Measurements from ENCODE around the gene ZBTB16. TPM values are rescaled to one million over a fixed set of nuclear protein-coding genes. Genes with fewer than 3 reads are reported as not detected.
A peak's percentile ranks its signal among the peaks of the same experiment; 100 is the strongest.

ZBTB16 gene
- total and polyA plus RNA-seq, 8 donors = 7.9 to 318 (median 55.3) TPM

GRCh38 chr11:114161486-114162250 lies 102.2 kb downstream of the ZBTB16 start:
- no peak overlapping the region for H3K4me3 ChIP-seq
- peaks cover 87 to 100% (median 94%) of the 10 kb centered on the region in 4 donors for H3K4me1 ChIP-seq
- WGBS, 5 donors = 79 to 93% (median 85%) methylated on average over 9 of the region's 9 CpGs
- TF ChIP-seq POLR2A (IDR thresholded peaks at IDR 0.05) (no peak), EP300 (IDR thresholded peaks at IDR 0.05) (no peak), POLR2AphosphoS5 (IDR thresholded peaks at IDR 0.05) (no peak), CTCF (IDR thresholded peaks at IDR 0.05) (no peak)
- H3K9me3 ChIP-seq = no peaks in the 10 kb centered on the region
- intact Hi-C loops (cut with DNase I; ENCODE audit: low total_unique reads) = no loop called here
- H3K27me3 ChIP-seq = no peaks in the 10 kb centered on the region
- DNase-seq = no peak
- H3K27ac ChIP-seq = peak overlapping the region; percentile 85 to 99 (median 95)
- peaks cover 0 to 23% (median 21%) of the 10 kb centered on the region in 4 donors for H3K36me3 ChIP-seq

GRCh38 chr11:114162719-114163123 lies 103.2 kb downstream of the ZBTB16 start:
- peak overlapping the region; percentile 85 to 99 (median 95) for H3K27ac ChIP-seq
- peaks cover 86 to 98% (median 93%) of the 10 kb centered on the region in 4 donors for H3K4me1 ChIP-seq
- DNase-seq = peak; percentile 92 to 97
- peaks cover 0 to 12% (median 11%) of the 10 kb centered on the region in 4 donors for H3K36me3 ChIP-seq
- TF ChIP-seq EP300 (IDR thresholded peaks at IDR 0.05) = peak; percentile 100
- peak in 1 of 4 donors; percentile 73 for TF ChIP-seq POLR2A (IDR thresholded peaks at IDR 0.05)
- peak; percentile 99 to 100 (median 100) for TF ChIP-seq POLR2AphosphoS5 (IDR thresholded peaks at IDR 0.05)
- no peak for TF ChIP-seq CTCF (IDR thresholded peaks at IDR 0.05)
- 10 to 21% (median 12%) methylated on average over 12 of the region's 12 CpGs for WGBS, 5 donors
- H3K9me3 ChIP-seq = no peaks in the 10 kb centered on the region
- H3K4me3 ChIP-seq = no peak overlapping the region
- no peaks in the 10 kb centered on the region for H3K27me3 ChIP-seq
- intact Hi-C loops (cut with DNase I; ENCODE audit: low total_unique reads) = no loop called here

GRCh38 chr11:114163229-114163631 lies 103.7 kb downstream of the ZBTB16 start:
- intact Hi-C loops (cut with DNase I; ENCODE audit: low total_unique reads) = no loop called here
- peak; percentile 55 to 68 for DNase-seq
- peaks cover 86 to 98% (median 93%) of the 10 kb centered on the region in 4 donors for H3K4me1 ChIP-seq
- TF ChIP-seq POLR2A (IDR thresholded peaks at IDR 0.05) (no peak), EP300 (IDR thresholded peaks at IDR 0.05) (no peak), POLR2AphosphoS5 (IDR thresholded peaks at IDR 0.05) (no peak), CTCF (IDR thresholded peaks at IDR 0.05) (no peak)
- H3K27me3 ChIP-seq = no peaks in the 10 kb centered on the region
- 25 to 52% (median 41%) methylated on average over 7 of the region's 7 CpGs for WGBS, 5 donors
- peaks cover 0 to 7% (median 7%) of the 10 kb centered on the region in 4 donors for H3K36me3 ChIP-seq
- peak overlapping the region in 1 of 4 donors; percentile 7 for H3K4me3 ChIP-seq
- peak overlapping the region; percentile 90 to 99 (median 95) for H3K27ac ChIP-seq
- H3K9me3 ChIP-seq = no peaks in the 10 kb centered on the region

GRCh38 chr11:114163830-114164401 lies 104.4 kb downstream of the ZBTB16 start:
- H3K9me3 ChIP-seq = no peaks in the 10 kb centered on the region
- TF ChIP-seq POLR2A (IDR thresholded peaks at IDR 0.05) (no peak), CTCF (IDR thresholded peaks at IDR 0.05) (no peak), EP300 (IDR thresholded peaks at IDR 0.05) (peak; percentile 99), POLR2AphosphoS5 (IDR thresholded peaks at IDR 0.05) (peak; percentile 82 to 99 (median 84))
- WGBS, 5 donors = 39 to 68% (median 60%) methylated on average over 9 of the region's 9 CpGs
- peaks cover 0 to under 1% (median under 1%) of the 10 kb centered on the region in 4 donors for H3K36me3 ChIP-seq
- peak overlapping the region in 1 of 4 donors; percentile 7 for H3K4me3 ChIP-seq
- peak overlapping the region; percentile 90 to 99 (median 95) for H3K27ac ChIP-seq
- intact Hi-C loops (cut with DNase I; ENCODE audit: low total_unique reads) = no loop called here
- no peaks in the 10 kb centered on the region for H3K27me3 ChIP-seq
- H3K4me1 ChIP-seq = peaks cover 86 to 98% (median 93%) of the 10 kb centered on the region in 4 donors
- DNase-seq = no peak

Data from stomach (tissue), 9 donors.